Keratinocyte (primary cell): ENCODE measurements around the gene POLR2B. TPM values are rescaled to one million over a fixed set of nuclear protein-coding genes. Genes with fewer than 3 reads are reported as not detected.

ENCODE experiments used
- DNase-seq: peaks from one replicate; pipeline ENCODE4 v3.0.0-alpha.2; 2011; ENCODE audit warnings: low read depth, missing footprints, low spot score
- FAIRE-seq: peaks from 2 replicates; lab custom pipeline; 2011; peaks lifted over from hg19 to GRCh38; lab: Jason Lieb, UNC
- H2AFZ ChIP-seq: 2 replicates; pipeline ENCODE4 v1.6.0; 2012; ENCODE audit warnings: low read length, control low read depth, inconsistent platforms; ENCODE audit not compliant: control insufficient read depth
- H3K27ac ChIP-seq: 2 replicates; pipeline ENCODE4 v1.5.1; 2011; ENCODE audit warnings: low read length; ENCODE audit not compliant: control insufficient read depth, insufficient read depth
- H3K27me3 ChIP-seq: 3 replicates; pipeline ENCODE4 v1.6.0; 2011; ENCODE audit warnings: low read length; ENCODE audit not compliant: control insufficient read depth, insufficient read depth; ENCODE audit errors: extremely low read depth
- H3K36me3 ChIP-seq, 2 experiments: 2 replicates in 1 of 2; 3 replicates in 1 of 2; pipeline ENCODE4 v1.5.1; 2011; ENCODE audit warnings: low read length in 2 of 2, mild to moderate bottlenecking in 1 of 2; ENCODE audit not compliant: control insufficient read depth in 2 of 2, insufficient read depth in 2 of 2; ENCODE audit errors: extremely low read depth in 1 of 2
- H3K4me1 ChIP-seq: 3 replicates; pipeline ENCODE4 v1.5.1; 2011; ENCODE audit warnings: low read length; ENCODE audit not compliant: control insufficient read depth, insufficient read depth; ENCODE audit errors: extremely low read depth
- H3K4me2 ChIP-seq: 3 replicates; pipeline ENCODE4 v1.6.0; 2011; ENCODE audit warnings: low read depth, low read length; ENCODE audit not compliant: control insufficient read depth, insufficient read depth; ENCODE audit errors: extremely low read depth
- H3K4me3 ChIP-seq, 3 experiments: fragments of 200-600 bp in 1 of 3; sonication (generic) in 1 of 3; 2 replicates in 2 of 3; 3 replicates in 1 of 3; pipeline ENCODE4 v1.5.1; 2011 to 2016; ENCODE audit warnings: low read length in 3 of 3, mild to moderate bottlenecking in 3 of 3, control low read depth in 2 of 3, inconsistent platforms in 1 of 3, low read depth in 1 of 3, mixed read lengths in 1 of 3, mixed run types in 1 of 3, moderate library complexity in 1 of 3; ENCODE audit not compliant: control insufficient read depth in 2 of 3, insufficient read depth in 2 of 3; ENCODE audit errors: extremely low read depth in 1 of 3
- H3K79me2 ChIP-seq: 2 replicates; pipeline ENCODE4 v1.6.0; 2012; ENCODE audit warnings: low read length; ENCODE audit not compliant: control insufficient read depth, insufficient read depth
- H3K9ac ChIP-seq: 3 replicates; pipeline ENCODE4 v1.6.0; 2011; ENCODE audit warnings: low read length; ENCODE audit not compliant: control insufficient read depth, insufficient read depth; ENCODE audit errors: extremely low read depth
- H3K9me1 ChIP-seq: 3 replicates; pipeline ENCODE4 v1.6.0; 2011; ENCODE audit warnings: low read length; ENCODE audit not compliant: control insufficient read depth, insufficient read depth; ENCODE audit errors: extremely low read depth
- H3K9me3 ChIP-seq: 2 replicates; pipeline ENCODE4 v1.5.1; 2012; ENCODE audit warnings: low read depth, low read length; ENCODE audit not compliant: control insufficient read depth
- H4K20me1 ChIP-seq: 3 replicates; pipeline ENCODE4 v1.6.0; 2011; ENCODE audit warnings: low read length; ENCODE audit not compliant: control insufficient read depth, insufficient read depth; ENCODE audit errors: extremely low read depth
- CTCF ChIP-seq, 3 experiments: IDR thresholded peaks in 1 of 3; conservative IDR thresholded peaks in 1 of 3; optimal IDR thresholded peaks in 1 of 3; 2 replicates in 2 of 3; 3 replicates in 1 of 3; pipeline versions ENCODE3 to v1.5.1; 2011; ENCODE audit warnings: low read length in 3 of 3, mild to moderate bottlenecking in 3 of 3, moderate library complexity in 2 of 3, control low read depth in 1 of 3, inconsistent platforms in 1 of 3; ENCODE audit not compliant: insufficient read depth in 2 of 3; ENCODE audit errors: extremely low read depth in 1 of 3
- EZH2 ChIP-seq: IDR thresholded peaks from one replicate; pipeline ENCODE4 v1.6.1; 2012; ENCODE audit warnings: inconsistent platforms, mild to moderate bottlenecking, low read length, moderate library complexity
- dilution Hi-C: fragments of 300-500 bp; cut with MboI; formaldehyde crosslinking; loops from one replicate; pipeline ENCODE4 v1.7.0; 2020; ENCODE audit warnings: low sequenced_read_pairs; ENCODE audit not compliant: extremely low pct_ligation_motif_present
- polyA plus RNA-seq, 5 experiments: library from polyadenylated mRNA; depleted of rRNA in 3 of 5; stranded (reverse) in 3 of 5; stranded (forward) in 1 of 5; unstranded in 1 of 5; fragments of >200 nt; gene quantifications; 1 replicate in 1 of 5; 2 replicates in 3 of 5; 3 replicates in 1 of 5; pipeline versions ENCODE4 v1.2.1 to v1.2.3, GENCODE V29; 2011 to 2012; ENCODE audit warnings: missing spikeins in 2 of 5, low read depth in 1 of 5, low replicate concordance in 1 of 5

Gene POLR2B
- polyA plus RNA-seq, 1 donor (not counting 4 experiments of a cell fraction or from before 2014, with no cell fraction given): 153 TPM

DNA sequence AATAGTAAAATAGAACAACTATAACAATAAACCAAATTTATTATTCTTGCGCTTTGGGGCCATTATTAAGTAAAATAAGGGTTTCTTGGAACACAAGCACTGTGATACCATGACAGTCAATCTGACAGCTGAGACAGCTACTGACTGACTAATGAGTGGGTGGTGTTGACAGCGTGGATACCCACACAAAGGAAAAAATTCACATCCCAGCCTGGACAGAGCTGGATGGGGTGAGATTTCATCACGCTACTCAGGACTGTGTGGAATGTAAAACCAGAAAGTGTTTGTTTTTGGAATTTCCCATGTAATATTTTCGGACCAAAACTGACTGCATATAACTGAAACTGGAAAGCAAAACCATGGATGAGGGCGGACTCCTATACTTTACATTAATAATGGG, 82.7 kb downstream of the POLR2B start:
- no peak for FAIRE-seq
- H3K9ac ChIP-seq: no peak overlapping the region
- H3K9me1 ChIP-seq: no peaks in the 10 kb centered on the region
- peaks cover 7% of the 10 kb centered on the region for H3K4me1 ChIP-seq
- dilution Hi-C loops: no loop called here
- H3K4me3 ChIP-seq: no peak overlapping the region
- no peak for DNase-seq
- H3K4me2 ChIP-seq: no peak overlapping the region
- no peaks in the 10 kb centered on the region for H4K20me1 ChIP-seq
- no peak overlapping the region for H3K27ac ChIP-seq
- no peak overlapping the region for H2AFZ ChIP-seq
- H3K9me3 ChIP-seq: no peaks in the 10 kb centered on the region
- peaks cover 2 to 4% of the 10 kb centered on the region in 2 experiments for H3K36me3 ChIP-seq
- H3K79me2 ChIP-seq: peaks cover 49% of the 10 kb centered on the region
- H3K27me3 ChIP-seq: no peaks in the 10 kb centered on the region
- no peak for TF ChIP-seq EZH2
- no peak for TF ChIP-seq CTCF (optimal IDR thresholded peaks at IDR 0.05 in 1 of 3, IDR thresholded peaks at IDR 0.05 in 1 of 3, conservative IDR thresholded peaks at IDR 0.05 in 1 of 3; ENCODE audit: extremely low read depth in 1 of 3, insufficient read depth in 2 of 3, low read length in 3 of 3)

DNA sequence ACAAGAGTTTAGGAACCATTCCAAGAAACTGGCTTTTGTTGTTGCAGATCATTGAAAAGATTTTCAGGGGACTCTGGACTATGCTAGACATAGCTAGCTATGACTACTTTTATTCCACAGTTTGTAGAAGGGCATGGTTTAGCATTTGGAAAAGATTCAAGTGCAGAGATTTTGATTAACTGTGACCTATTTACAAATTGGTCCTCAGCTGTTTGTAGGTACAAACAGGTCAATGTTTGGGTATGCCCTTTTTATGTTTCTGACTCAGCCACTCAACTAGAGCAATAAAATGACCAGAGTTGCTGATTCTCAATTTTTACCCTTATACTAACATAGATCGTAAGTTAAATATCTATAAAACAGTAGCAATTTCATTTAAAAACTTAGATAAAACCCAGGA, 84.8 kb downstream of the POLR2B start:
- Histone ChIP-seq H3K36me3 (peaks cover 3 to 8% of the 10 kb centered on the region in 2 experiments), H3K4me1 (peaks cover 7% of the 10 kb centered on the region), H3K79me2 (peaks cover 42% of the 10 kb centered on the region), H3K4me3 (no peak overlapping the region), H3K4me2 (no peak overlapping the region), H2AFZ (no peak overlapping the region), H3K9me1 (no peaks in the 10 kb centered on the region), H3K27me3 (no peaks in the 10 kb centered on the region), H3K9me3 (no peaks in the 10 kb centered on the region), H4K20me1 (no peaks in the 10 kb centered on the region), H3K27ac (no peak overlapping the region), H3K9ac (no peak overlapping the region)
- dilution Hi-C loops: no loop called here
- TF ChIP-seq EZH2: no peak
- no peak for TF ChIP-seq CTCF (optimal IDR thresholded peaks at IDR 0.05 in 1 of 3, IDR thresholded peaks at IDR 0.05 in 1 of 3, conservative IDR thresholded peaks at IDR 0.05 in 1 of 3; ENCODE audit: extremely low read depth in 1 of 3, insufficient read depth in 2 of 3, low read length in 3 of 3)
- no peak for FAIRE-seq
- DNase-seq: no peak
